H1 (cell line): ENCODE results near the gene KCNJ5. TPM values are rescaled to one million over a fixed set of nuclear protein-coding genes. Genes with fewer than 3 reads are reported as not detected.

Source experiments
- CTCF ChIA-PET: fragments of 300-600 bp; sonication (Branson Sonifier 250); formaldehyde crosslinking; loops from one replicate; lab custom pipeline; 2021; ENCODE audit not compliant: partially characterized antibody; lab: Charles Lee
- POLR2A ChIA-PET: fragments of 300-600 bp; sonication (Branson Sonifier 250); formaldehyde crosslinking; loops from one replicate; lab custom pipeline; 2021; ENCODE audit warnings: inconsistent platforms; ENCODE audit not compliant: partially characterized antibody; lab: Charles Lee
- DNase-seq, 2 experiments: peaks; one replicate each; pipeline versions ENCODE4 v3.0.0 to v3.0.0-alpha.2; 2010 to 2022; ENCODE audit warnings: low spot score in 2 of 2, low read depth in 1 of 2, mixed read lengths in 1 of 2
- FAIRE-seq: peaks from 2 replicates; lab custom pipeline; 2011; peaks lifted over from hg19 to GRCh38; lab: Jason Lieb, UNC
- H2AFZ ChIP-seq: 2 replicates; pipeline ENCODE4 v1.8.1; 2012; ENCODE audit warnings: low read length, inconsistent platforms
- H2AK5ac ChIP-seq: 2 replicates; pipeline ENCODE4 v1.6.1; 2013; ENCODE audit warnings: low read depth, low read length
- H2BK120ac ChIP-seq: replicated peaks from 2 replicates; pipeline ENCODE3; 2013; ENCODE audit warnings: low read depth, low read length, inconsistent platforms
- H2BK12ac ChIP-seq: 2 replicates; pipeline ENCODE4 v1.6.1; 2013; ENCODE audit warnings: low read depth, low read length
- H2BK15ac ChIP-seq: 2 replicates; pipeline ENCODE4 v1.6.1; 2013; ENCODE audit warnings: low read length
- H2BK20ac ChIP-seq: 2 replicates; pipeline ENCODE4 v1.6.1; 2013; ENCODE audit warnings: low read length
- H2BK5ac ChIP-seq: 2 replicates; pipeline ENCODE4 v1.6.1; 2013; ENCODE audit warnings: low read depth, low read length
- H3K14ac ChIP-seq: 2 replicates; pipeline ENCODE4 v1.6.1; 2013; ENCODE audit warnings: inconsistent platforms; ENCODE audit not compliant: insufficient read length
- H3K18ac ChIP-seq: 2 replicates; pipeline ENCODE4 v1.6.1; 2013; ENCODE audit warnings: low read length; ENCODE audit errors: extremely low read depth
- H3K23ac ChIP-seq: 2 replicates; pipeline ENCODE4 v1.6.1; 2013; ENCODE audit warnings: inconsistent platforms; ENCODE audit not compliant: insufficient read length
- H3K23me2 ChIP-seq: 2 replicates; pipeline ENCODE4 v1.6.1; 2013; ENCODE audit warnings: low read depth, low read length
- H3K27ac ChIP-seq: 2 replicates; pipeline ENCODE4 v1.6.1; 2011; ENCODE audit warnings: low read depth, low read length, inconsistent platforms
- H3K27me3 ChIP-seq, 4 experiments: replicated peaks in 1 of 4; 1 replicate in 1 of 4; 2 replicates in 3 of 4; pipeline versions ENCODE4 v1.6.1 to v1.8.1; 2011 to 2013; ENCODE audit warnings: low read length in 3 of 4, mild to moderate bottlenecking in 3 of 4, inconsistent platforms in 2 of 4, mixed read lengths in 2 of 4, moderate library complexity in 1 of 4; ENCODE audit not compliant: control insufficient read depth in 3 of 4, insufficient read depth in 3 of 4; ENCODE audit errors: extremely low read depth in 1 of 4
- H3K36me3 ChIP-seq, 4 experiments: 2 replicates each; pipeline versions ENCODE4 v1.6.1 to v1.8.1; 2011 to 2013; ENCODE audit warnings: mild to moderate bottlenecking in 4 of 4, low read length in 3 of 4, moderate library complexity in 2 of 4, control low read depth in 1 of 4, inconsistent platforms in 1 of 4; ENCODE audit not compliant: insufficient read depth in 4 of 4, control insufficient read depth in 2 of 4
- H3K4ac ChIP-seq: replicated peaks from 2 replicates; pipeline ENCODE3; 2013; ENCODE audit warnings: low read length, low read depth, mixed read lengths, inconsistent platforms; ENCODE audit not compliant: insufficient read length
- H3K4me1 ChIP-seq, 4 experiments: replicated peaks in 1 of 4; 1 replicate in 1 of 4; 2 replicates in 3 of 4; pipeline versions ENCODE4 v1.6.1 to v1.8.1; 2011 to 2013; ENCODE audit warnings: low read length in 3 of 4, inconsistent platforms in 2 of 4, mixed read lengths in 1 of 4; ENCODE audit not compliant: insufficient read depth in 4 of 4, control insufficient read depth in 3 of 4
- H3K4me2 ChIP-seq, 2 experiments: 2 replicates each; pipeline versions ENCODE4 v1.6.1 to v1.8.1; 2011 to 2013; ENCODE audit warnings: low read depth in 2 of 2, low read length in 2 of 2, control low read depth in 1 of 2, inconsistent platforms in 1 of 2, mild to moderate bottlenecking in 1 of 2; ENCODE audit not compliant: insufficient read depth in 1 of 2
- H3K4me3 ChIP-seq, 4 experiments: fragments of 200-600, 300-600 bp in 1 of 4; sonication (generic), shearing (Covaris generic), sonication (Bioruptor Twin) in 1 of 4; 2 replicates each; pipeline versions ENCODE4 v1.5.1 to v1.8.1; 2011 to 2016; ENCODE audit warnings: low read length in 4 of 4, low read depth in 3 of 4, control low read depth in 2 of 4, inconsistent platforms in 2 of 4, mild to moderate bottlenecking in 2 of 4, mixed read lengths in 1 of 4, moderate library complexity in 1 of 4; ENCODE audit not compliant: insufficient read depth in 2 of 4; ENCODE audit errors: extremely low read depth in 1 of 4
- H3K56ac ChIP-seq: replicated peaks from 2 replicates; pipeline ENCODE3; 2013; ENCODE audit warnings: low read depth, mild to moderate bottlenecking, mixed read lengths, low read length, inconsistent platforms; ENCODE audit not compliant: insufficient read length
- H3K79me1 ChIP-seq: 2 replicates; pipeline ENCODE4 v1.6.1; 2013; ENCODE audit warnings: low read depth, low read length, control low read depth
- H3K79me2 ChIP-seq, 2 experiments: 2 replicates each; pipeline versions ENCODE4 v1.6.1 to v1.8.1; 2012 to 2013; ENCODE audit warnings: low read length in 2 of 2, mild to moderate bottlenecking in 2 of 2, inconsistent platforms in 1 of 2; ENCODE audit not compliant: insufficient read depth in 2 of 2, control insufficient read depth in 1 of 2
- H3K9ac ChIP-seq, 4 experiments: replicated peaks in 1 of 4; 1 replicate in 1 of 4; 2 replicates in 3 of 4; pipeline versions ENCODE4 v1.6.1 to v1.8.1; 2011 to 2013; ENCODE audit warnings: low read depth in 3 of 4, low read length in 3 of 4, control low read depth in 2 of 4, mild to moderate bottlenecking in 2 of 4, moderate library complexity in 2 of 4, inconsistent platforms in 1 of 4; ENCODE audit errors: extremely low read depth in 1 of 4
- H3K9me3 ChIP-seq, 2 experiments: 2 replicates each; pipeline versions ENCODE4 v1.6.1 to v1.8.1; 2012 to 2013; ENCODE audit warnings: mild to moderate bottlenecking in 2 of 2, moderate library complexity in 2 of 2, control low read depth in 1 of 2, inconsistent platforms in 1 of 2, low read depth in 1 of 2, low read length in 1 of 2, mixed read lengths in 1 of 2; ENCODE audit not compliant: insufficient read depth in 2 of 2
- H4K20me1 ChIP-seq, 2 experiments: replicated peaks in 1 of 2; 2 replicates each; pipeline versions ENCODE3 to v1.8.1; 2011 to 2013; ENCODE audit warnings: inconsistent platforms in 2 of 2, low read length in 2 of 2, mild to moderate bottlenecking in 1 of 2; ENCODE audit not compliant: insufficient read depth in 2 of 2, control insufficient read depth in 1 of 2
- H4K5ac ChIP-seq: 2 replicates; pipeline ENCODE4 v1.6.1; 2013; ENCODE audit warnings: low read length, low read depth, mixed read lengths, inconsistent platforms; ENCODE audit not compliant: insufficient read length
- H4K8ac ChIP-seq: 2 replicates; pipeline ENCODE4 v1.8.0; 2013; ENCODE audit warnings: mild to moderate bottlenecking, moderate library complexity, low read length, inconsistent platforms; ENCODE audit not compliant: insufficient read depth; ENCODE audit errors: extremely low read depth
- H4K91ac ChIP-seq: replicated peaks from 2 replicates; pipeline ENCODE3; 2013; ENCODE audit warnings: low read length, mixed read lengths, inconsistent platforms; ENCODE audit not compliant: insufficient read length
- CBX5 ChIP-seq: fragments of 300-800, 300-1000 bp; sonication (generic); IDR thresholded peaks from 2 replicates; pipeline ENCODE4 v1.7.1; 2016; ENCODE audit warnings: antibody characterized with exemption, low read length, low read depth
- GABPA ChIP-seq: IDR thresholded peaks from 2 replicates; pipeline ENCODE4 v1.6.1; 2011; ENCODE audit warnings: mild to moderate bottlenecking, low read length, moderate library complexity, borderline replicate concordance; ENCODE audit not compliant: insufficient read depth
- POU5F1 ChIP-seq: IDR thresholded peaks from 2 replicates; pipeline ENCODE4 v1.6.1; 2011; ENCODE audit warnings: low read depth, mild to moderate bottlenecking, low read length, moderate library complexity
- WGBS, 2 experiments: shearing (Covaris generic) in 1 of 2; methylation state at CpG; one replicate each; pipeline versions ENCODE4 v1.1.6 to v1.1.7; 2013 to 2015; ENCODE audit warnings: low lambda C conversion rate in 2 of 2, mixed read lengths in 2 of 2, inconsistent platforms in 1 of 2, low coverage in 1 of 2, missing lambda C conversion rate in 1 of 2; ENCODE audit not compliant: insufficient replicate concordance in 2 of 2, insufficient coverage in 1 of 2, insufficient read length in 1 of 2; ENCODE audit errors: extremely low coverage in 1 of 2, missing lambda C conversion rate in 1 of 2; 5-methylcytosine and 5-hydroxymethylcytosine counted together
- polyA plus RNA-seq, 7 experiments: library from polyadenylated mRNA; depleted of rRNA in 3 of 7; stranded (reverse) in 5 of 7; unstranded in 2 of 7; fragments of >200 nt in 5 of 7; fragments of 200-250 nt in 2 of 7; gene quantifications; 1 replicate in 5 of 7; 2 replicates in 1 of 7; 4 replicates in 1 of 7; pipeline versions ENCODE4 v1.2.1 to v1.2.3, GENCODE V29; 2011 to 2013; ENCODE audit warnings: missing spikeins in 2 of 7, mixed read lengths in 2 of 7
- total RNA-seq: library from RNA; stranded (reverse); fragmentation: NEBNext Ultra II Directional; extraction: Animal tissue kit (Norgen Biotek cat#: 25700); gene quantifications from 2 replicates; pipeline ENCODE4 v1.2.1, GENCODE V29; 2021

KCNJ5 gene
- total and polyA plus RNA-seq, 2 of the 8 experiments (the other 6 are each of a cell fraction or from before 2014, with no cell fraction given): 0.05 TPM; not detected in 1

DNA sequence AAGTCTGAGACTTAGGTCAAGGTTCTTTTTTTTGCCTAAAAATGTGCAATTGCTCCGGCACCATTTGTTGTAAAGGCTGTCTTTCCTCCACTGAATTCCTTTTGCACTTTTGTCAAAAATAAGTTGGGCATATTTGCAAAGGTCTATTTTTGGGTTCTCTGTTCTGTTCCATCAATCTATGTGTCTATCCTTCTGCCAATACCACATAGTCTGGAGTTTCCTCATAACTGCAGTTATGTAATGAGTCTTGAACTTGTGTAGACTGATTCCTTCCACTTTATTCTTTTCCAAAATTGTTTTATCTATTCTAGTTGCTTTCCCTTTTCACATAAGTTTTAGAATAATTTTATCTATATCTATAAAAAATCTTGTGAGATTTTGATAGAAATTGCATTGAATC lies 6.7 kb downstream of the KCNJ5 start:
- H2BK5ac ChIP-seq: no peak overlapping the region
- no peaks in the 10 kb centered on the region for H3K36me3 ChIP-seq
- no peak overlapping the region for H2BK20ac ChIP-seq
- H2BK12ac ChIP-seq: no peak overlapping the region
- H3K9ac ChIP-seq: no peak overlapping the region
- POLR2A ChIA-PET: no interaction called here
- WGBS, 2 experiments: 92% methylated on average over 1 of the region's 1 CpG; no CpG with 5 or more reads in 1 of the 2 experiments
- no peaks in the 10 kb centered on the region for H3K79me2 ChIP-seq
- H2BK120ac ChIP-seq: no peak overlapping the region
- H3K14ac ChIP-seq: no peak overlapping the region
- no peak overlapping the region for H2AFZ ChIP-seq
- H3K4me1 ChIP-seq: peaks cover 0 to 14% (median 11%) of the 10 kb centered on the region in 4 experiments; a peak in 6 of 7 replicates
- no peak overlapping the region for H3K4me2 ChIP-seq
- TF ChIP-seq POU5F1 (no peak), GABPA (no peak), CBX5 (no peak)
- H2BK15ac ChIP-seq: no peak overlapping the region
- no peak overlapping the region for H4K8ac ChIP-seq
- no peak overlapping the region for H3K4me3 ChIP-seq
- no peak overlapping the region for H3K23ac ChIP-seq
- no peaks in the 10 kb centered on the region for H3K79me1 ChIP-seq
- peaks cover 31 to 71% (median 63%) of the 10 kb centered on the region in 4 experiments for H3K27me3 ChIP-seq
- CTCF ChIA-PET: no interaction called here
- H3K18ac ChIP-seq: no peak overlapping the region
- H4K5ac ChIP-seq: no peak overlapping the region
- H3K56ac ChIP-seq: no peak overlapping the region
- no peak for DNase-seq
- no peak overlapping the region for H3K27ac ChIP-seq
- FAIRE-seq: no peak
- H3K4ac ChIP-seq: no peak overlapping the region
- peaks cover 3 to 10% of the 10 kb centered on the region in 2 experiments for H4K20me1 ChIP-seq
- no peak overlapping the region for H4K91ac ChIP-seq
- H2AK5ac ChIP-seq: no peak overlapping the region
- H3K9me3 ChIP-seq: no peaks in the 10 kb centered on the region
- peaks cover 2% of the 10 kb centered on the region; the same call in 1 of the 2 replicates for H3K23me2 ChIP-seq
